Small intestine (tissue), 7 donors: ENCODE results near the gene P3H2. TPM values are rescaled to one million over a fixed set of nuclear protein-coding genes. Genes with fewer than 3 reads are reported as not detected.

Source experiments
- DNase-seq, 2 donors: peaks; one replicate each; pipeline versions ENCODE4 v3.0.0 to v3.0.0-alpha.2; 2013
- FAIRE-seq: peaks from 2 replicates; lab custom pipeline; 2012; peaks lifted over from hg19 to GRCh38; lab: Jason Lieb, UNC
- H3K27ac ChIP-seq, 3 donors: one replicate each; pipeline ENCODE4 v1.5.1; 2013; ENCODE audit warnings: low read length in 2 of 3, mild to moderate bottlenecking in 2 of 3, control low read depth in 1 of 3, inconsistent platforms in 1 of 3, low read depth in 1 of 3, moderate library complexity in 1 of 3
- H3K27me3 ChIP-seq, 3 donors: one replicate each; pipeline ENCODE4 v1.6.1; 2013; ENCODE audit warnings: low read length in 3 of 3, inconsistent platforms in 1 of 3; ENCODE audit not compliant: control insufficient read depth in 3 of 3, insufficient read depth in 3 of 3
- H3K36me3 ChIP-seq, 3 donors: one replicate each; pipeline ENCODE4 v1.6.1; 2013; ENCODE audit warnings: low read length in 3 of 3, inconsistent platforms in 1 of 3, low read depth in 1 of 3, mild to moderate bottlenecking in 1 of 3, moderate library complexity in 1 of 3; ENCODE audit not compliant: control insufficient read depth in 3 of 3, insufficient read depth in 2 of 3
- H3K4me1 ChIP-seq, 3 donors: one replicate each; pipeline ENCODE4 v1.6.1; 2013; ENCODE audit warnings: low read length in 2 of 3, inconsistent platforms in 1 of 3, low read depth in 1 of 3, mild to moderate bottlenecking in 1 of 3, moderate library complexity in 1 of 3; ENCODE audit not compliant: control insufficient read depth in 3 of 3, insufficient read depth in 2 of 3
- H3K4me3 ChIP-seq, 3 donors: one replicate each; pipeline ENCODE4 v1.5.1; 2013; ENCODE audit warnings: low read length in 3 of 3, control low read depth in 1 of 3, inconsistent platforms in 1 of 3, low read depth in 1 of 3, mild to moderate bottlenecking in 1 of 3, moderate library complexity in 1 of 3
- H3K9me3 ChIP-seq, 2 donors: one replicate each; pipeline ENCODE4 v1.6.1; 2013; ENCODE audit warnings: low read depth in 1 of 2, low read length in 1 of 2; ENCODE audit not compliant: control insufficient read depth in 2 of 2, insufficient read depth in 1 of 2
- WGBS, 3 donors: extraction: QIAGEN DNeasy Blood & Tissue Kit; methylation state at CpG; one replicate each; pipeline ENCODE4 v1.1.7; 2013; 5-methylcytosine and 5-hydroxymethylcytosine counted together
- polyA plus RNA-seq, 4 donors: library from polyadenylated mRNA; stranded (reverse) in 3 of 4; unstranded in 1 of 4; fragments of 200-250 nt in 3 of 4; fragments of 120-200 nt in 1 of 4; gene quantifications; one replicate each; pipeline versions ENCODE4 v1.2.1 to v1.2.3, GENCODE V29; 2013
- donor health status: healthy with polysubstance abuse.
- donor health status: control.
- donor health status: control.
- donor health status: Bipolar disorder and iron deficiency.
- donor health status: healthy.

P3H2 gene
- polyA plus RNA-seq, 4 donors, result 0.22 to 2.0 (median 0.96) TPM

DNA sequence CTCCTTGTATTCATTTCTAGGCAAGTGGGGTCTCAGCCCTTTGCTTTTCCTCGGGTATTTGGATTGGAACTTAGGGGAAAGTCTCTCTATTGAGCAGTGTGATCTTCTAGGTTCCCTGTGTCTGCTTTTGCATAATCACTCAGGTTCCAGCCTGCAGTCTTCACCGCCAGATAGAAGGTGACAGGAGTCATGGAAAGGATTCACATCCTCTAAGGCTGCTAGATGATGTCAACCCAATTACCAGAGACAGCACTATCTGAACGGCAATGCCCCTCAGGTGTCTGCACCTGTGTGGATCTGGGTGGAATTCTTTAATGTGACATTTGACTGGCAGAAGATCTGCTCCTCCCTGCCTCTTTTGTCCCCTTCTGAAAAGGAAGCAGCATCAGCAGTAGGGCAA, 177.7 kb downstream of the P3H2 start:
- Histone ChIP-seq H3K4me1 (peaks cover 0 to 13% (median 0%) of the 10 kb centered on the region in 3 donors), H3K4me3 (no peak overlapping the region), H3K27ac (no peak overlapping the region), H3K36me3 (no peaks in the 10 kb centered on the region), H3K27me3 (no peaks in the 10 kb centered on the region), H3K9me3 (no peaks in the 10 kb centered on the region)
- 81 to 88% (median 83%) methylated on average over 3 of the region's 3 CpGs for WGBS, 3 donors
- FAIRE-seq (no peak), DNase-seq (no peak)

DNA sequence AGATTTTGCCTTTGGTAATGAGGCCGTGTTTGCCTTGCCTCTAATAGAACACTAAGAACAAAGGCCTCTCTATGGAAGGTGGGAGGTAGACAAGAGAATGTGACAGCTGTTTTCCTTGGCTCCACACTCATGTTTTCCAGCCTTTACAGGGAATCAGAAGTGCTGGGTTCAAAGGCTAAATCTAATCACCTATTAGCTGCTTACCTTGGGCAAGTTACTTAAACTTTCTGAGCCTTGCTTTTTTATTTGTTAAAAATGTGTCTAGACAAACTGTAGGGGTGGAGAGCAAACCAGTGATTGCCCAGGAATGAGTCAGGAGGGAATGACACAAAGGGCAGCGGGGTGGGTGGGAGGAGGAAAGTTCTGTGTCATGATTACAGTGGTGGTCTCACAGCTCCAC, 179.0 kb downstream of the P3H2 start:
- DNase-seq, result peak; percentile 72 to 78
- H3K36me3 ChIP-seq, result no peaks in the 10 kb centered on the region
- H3K27ac ChIP-seq, result peak overlapping the region in 1 of 3 donors; percentile 14
- no peak overlapping the region for H3K4me3 ChIP-seq
- no peak for FAIRE-seq
- 10 to 59% (median 23%) methylated on average over 2 of the region's 2 CpGs for WGBS, 3 donors
- H3K27me3 ChIP-seq, result no peaks in the 10 kb centered on the region
- peaks cover 0 to 13% (median 0%) of the 10 kb centered on the region in 3 donors for H3K4me1 ChIP-seq
- H3K9me3 ChIP-seq, result no peaks in the 10 kb centered on the region

DNA sequence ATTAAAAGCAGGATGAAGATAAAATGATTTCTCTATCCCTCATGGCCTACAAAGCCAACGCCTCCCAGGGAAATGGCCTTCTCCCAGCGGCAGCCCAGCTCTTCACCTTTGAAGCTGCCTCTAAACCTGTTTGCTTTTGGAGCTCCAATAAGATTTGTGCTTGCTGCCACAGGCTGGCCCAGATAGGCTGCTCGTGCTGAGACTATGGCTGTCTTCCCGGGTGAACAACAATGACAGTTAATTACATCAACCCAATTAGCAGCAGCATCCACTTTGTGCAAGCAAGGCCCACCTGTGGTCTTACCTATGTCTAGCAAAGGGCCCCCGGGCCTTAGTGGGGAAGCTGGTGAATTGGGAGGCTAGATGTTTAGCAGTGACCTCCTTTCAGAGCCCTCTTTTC, 179.6 kb downstream of the P3H2 start:
- DNase-seq (peak; percentile 32 to 40), FAIRE-seq (no peak)
- H3K4me1 ChIP-seq, result peaks cover 0 to 13% (median 0%) of the 10 kb centered on the region in 3 donors
- 18 to 59% (median 32%) methylated on average over 5 of the region's 5 CpGs for WGBS, 3 donors
- no peaks in the 10 kb centered on the region for H3K9me3 ChIP-seq
- H3K36me3 ChIP-seq, result no peaks in the 10 kb centered on the region
- H3K4me3 ChIP-seq, result no peak overlapping the region
- H3K27me3 ChIP-seq, result no peaks in the 10 kb centered on the region
- peak overlapping the region in 2 of 3 donors; percentile 14 to 61 for H3K27ac ChIP-seq

DNA sequence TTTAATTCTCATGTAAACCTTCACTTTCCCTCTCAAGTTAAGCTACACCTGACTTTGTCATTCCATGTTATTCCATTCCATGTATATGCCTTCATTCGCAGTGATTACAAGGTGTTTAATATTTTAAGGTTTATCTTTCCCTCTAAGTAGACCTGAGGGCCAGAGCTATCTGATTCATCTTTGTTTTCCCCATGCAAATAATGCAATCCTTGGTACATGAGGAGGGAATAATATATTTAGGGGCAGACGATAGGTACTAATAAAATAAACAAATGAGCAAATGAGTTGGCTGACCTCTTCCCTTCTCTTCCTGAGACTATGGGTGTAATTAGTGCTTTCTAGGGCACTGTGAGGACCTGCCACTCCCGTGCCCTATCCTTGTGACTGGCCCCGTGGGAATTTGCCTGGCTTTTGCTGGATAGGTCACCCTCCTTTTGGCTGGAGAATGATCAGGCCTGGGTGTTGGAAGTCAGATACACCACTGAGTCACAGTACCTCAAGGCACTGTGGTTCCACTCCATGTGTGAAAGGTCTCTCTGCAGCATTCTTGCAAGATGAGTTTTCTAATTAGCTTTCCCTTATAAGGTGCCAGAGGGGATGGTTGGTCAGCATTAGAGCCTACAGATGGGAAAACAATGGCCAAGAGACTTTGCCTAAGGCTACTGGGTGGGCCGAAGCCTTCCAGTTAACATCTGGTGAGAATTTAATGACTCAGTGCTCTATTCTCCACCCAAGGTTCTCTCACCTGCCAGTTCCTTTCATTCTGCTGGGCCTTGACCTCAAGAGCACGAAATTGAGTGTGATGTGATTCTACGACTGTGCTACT, 183.2 kb downstream of the P3H2 start:
- Histone ChIP-seq H3K9me3 (no peaks in the 10 kb centered on the region), H3K4me1 (peaks cover 0 to 9% (median 0%) of the 10 kb centered on the region in 3 donors), H3K27me3 (no peaks in the 10 kb centered on the region), H3K4me3 (no peak overlapping the region), H3K27ac (no peak overlapping the region), H3K36me3 (no peaks in the 10 kb centered on the region)
- WGBS, 3 donors, result 53 to 64% (median 63%) methylated on average over 7 of the region's 7 CpGs
- no peak for FAIRE-seq
- DNase-seq, result no peak

DNA sequence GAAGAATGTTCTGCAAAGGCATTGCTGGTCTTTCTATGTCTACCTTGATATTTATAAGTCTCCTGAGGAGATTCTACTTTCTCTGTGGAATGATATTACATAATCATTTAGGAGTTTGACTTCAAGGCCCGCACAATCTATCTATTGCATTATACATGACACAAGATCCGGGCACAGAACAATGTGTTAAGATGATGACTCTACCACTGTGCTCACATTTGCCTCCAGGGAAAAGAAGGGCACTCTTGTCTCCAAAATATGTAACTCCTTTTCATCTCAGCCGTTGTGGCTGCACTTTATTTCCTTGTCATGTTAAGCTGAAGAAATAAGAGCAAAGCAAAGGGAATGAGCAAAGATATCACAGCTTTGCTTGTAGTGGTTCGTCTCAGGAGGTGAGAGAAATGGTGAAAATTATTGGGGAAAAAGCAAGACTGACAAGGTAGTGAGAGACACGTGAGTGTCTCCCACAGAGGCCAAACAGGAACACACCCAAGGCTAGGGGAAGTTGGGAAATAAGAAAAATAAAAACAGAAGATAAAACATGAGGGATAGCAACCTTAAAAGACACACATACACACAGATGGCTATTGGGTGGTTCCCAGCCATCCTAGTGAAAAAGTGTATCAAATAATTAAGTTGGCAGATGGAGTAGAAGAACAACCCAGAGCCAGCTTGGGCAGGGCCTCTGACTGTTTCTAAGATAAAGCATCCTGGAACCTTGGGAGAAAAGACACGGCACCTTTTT, 184.3 kb downstream of the P3H2 start:
- no peaks in the 10 kb centered on the region for H3K27me3 ChIP-seq
- H3K4me1 ChIP-seq, result peaks cover 0 to 8% (median 0%) of the 10 kb centered on the region in 3 donors
- DNase-seq, result no peak
- H3K9me3 ChIP-seq, result no peaks in the 10 kb centered on the region
- no peak for FAIRE-seq
- WGBS, 3 donors, result 81 to 86% (median 84%) methylated on average over 6 of the region's 6 CpGs
- H3K27ac ChIP-seq, result no peak overlapping the region
- no peak overlapping the region for H3K4me3 ChIP-seq
- H3K36me3 ChIP-seq, result no peaks in the 10 kb centered on the region

DNA sequence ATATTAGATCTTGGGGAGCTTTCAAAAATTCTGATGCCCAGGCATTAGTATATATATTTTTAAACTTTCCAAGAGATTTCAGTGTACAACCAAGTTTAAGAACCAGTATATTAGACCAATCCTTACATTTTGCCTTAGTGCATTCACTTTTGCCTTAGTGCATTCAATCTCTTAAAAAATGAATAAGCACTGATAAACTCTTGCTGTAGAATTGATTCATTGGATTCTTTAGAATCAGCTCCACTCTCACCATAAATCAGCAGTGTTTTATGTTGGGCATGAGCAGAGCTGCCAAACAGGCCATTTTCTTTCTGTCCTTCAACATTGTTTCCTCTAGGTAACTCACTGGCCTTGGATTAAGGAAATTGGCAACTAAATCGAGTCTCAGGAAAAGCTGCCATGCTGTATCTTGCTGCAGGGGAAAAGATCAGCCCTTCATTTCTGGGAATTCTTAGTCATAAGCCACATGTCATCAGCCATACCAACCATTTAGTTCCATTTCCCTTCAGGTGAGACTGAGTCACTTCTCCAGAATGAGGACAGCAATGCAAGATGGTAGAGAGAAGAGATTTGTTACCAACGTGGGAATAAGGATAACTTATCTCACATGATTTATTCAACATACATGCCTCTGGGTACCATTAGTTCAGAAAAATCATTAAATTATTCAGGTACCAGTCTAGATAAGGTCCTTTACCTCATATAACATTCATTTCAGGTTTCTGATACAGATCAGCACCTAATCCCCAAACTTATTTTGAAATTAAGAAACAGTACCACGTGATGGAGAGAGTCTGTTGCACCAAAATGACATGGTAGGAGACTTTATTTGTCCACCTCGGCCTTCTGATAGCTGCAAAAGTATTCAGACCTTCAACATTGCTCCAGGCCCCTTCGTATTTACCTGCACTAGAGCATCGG, 192.5 kb downstream of the P3H2 start:
- no peak for DNase-seq
- no peaks in the 10 kb centered on the region for H3K4me1 ChIP-seq
- H3K4me3 ChIP-seq, result no peak overlapping the region
- H3K9me3 ChIP-seq, result no peaks in the 10 kb centered on the region
- no peaks in the 10 kb centered on the region for H3K27me3 ChIP-seq
- H3K36me3 ChIP-seq, result no peaks in the 10 kb centered on the region
- 66 to 74% (median 66%) methylated on average over 6 of the region's 6 CpGs for WGBS, 3 donors
- no peak for FAIRE-seq
- no peak overlapping the region for H3K27ac ChIP-seq

DNA sequence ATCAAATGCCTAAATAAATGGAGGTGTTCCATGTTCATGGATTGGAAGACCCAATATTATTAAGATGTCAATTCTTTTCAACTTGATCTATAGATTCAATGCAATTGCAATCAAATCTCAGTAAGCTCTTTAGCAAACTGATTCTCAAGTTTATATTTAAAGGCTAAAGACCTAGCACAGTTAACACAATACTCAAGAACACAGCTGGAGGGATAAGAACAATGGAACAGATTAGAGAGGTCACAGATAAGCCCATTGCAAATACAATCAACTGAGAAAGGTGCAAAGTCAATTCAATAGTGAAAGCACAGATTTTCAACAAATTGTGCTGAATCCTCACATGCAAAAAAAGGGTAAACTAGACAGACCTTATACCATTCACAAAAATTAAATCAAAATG, 198.9 kb downstream of the P3H2 start:
- Histone ChIP-seq H3K27me3 (no peaks in the 10 kb centered on the region), H3K9me3 (no peaks in the 10 kb centered on the region), H3K27ac (no peak overlapping the region), H3K4me1 (no peaks in the 10 kb centered on the region), H3K4me3 (no peak overlapping the region), H3K36me3 (no peaks in the 10 kb centered on the region)
- FAIRE-seq (no peak), DNase-seq (no peak)

DNA sequence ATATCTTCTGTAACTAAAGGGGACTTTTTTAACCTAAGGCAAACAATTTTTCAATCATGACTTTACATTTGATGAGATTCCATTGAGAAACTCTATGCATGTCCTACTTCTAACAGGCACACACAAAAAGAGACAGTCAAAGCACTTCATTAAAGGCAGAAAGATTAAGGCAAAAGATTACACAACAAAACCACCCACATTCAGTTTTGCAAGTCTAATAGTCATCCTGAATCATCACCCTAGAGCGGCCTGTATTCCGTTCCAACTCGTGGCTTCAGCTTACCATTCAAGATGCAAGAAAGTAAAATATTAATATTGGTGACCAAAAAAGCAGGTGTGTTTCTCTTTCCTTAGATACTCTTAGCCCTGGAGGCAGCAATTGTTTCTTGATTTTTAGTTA, 205.9 kb downstream of the P3H2 start:
- Histone ChIP-seq H3K36me3 (no peaks in the 10 kb centered on the region), H3K27ac (no peak overlapping the region), H3K9me3 (no peaks in the 10 kb centered on the region), H3K4me1 (no peaks in the 10 kb centered on the region), H3K27me3 (no peaks in the 10 kb centered on the region), H3K4me3 (no peak overlapping the region)
- no peak for DNase-seq
- no peak for FAIRE-seq
- 82 to 88% (median 85%) methylated on average over 3 of the region's 3 CpGs for WGBS, 3 donors
